Adrenal gland (tissue), 12 donors: ENCODE measurements around the gene ZNF358. TPM values are rescaled to one million over a fixed set of nuclear protein-coding genes. Genes with fewer than 3 reads are reported as not detected.

Experiments used
- DNase-seq, 7 donors: peaks; one replicate each; pipeline ENCODE4 v3.0.0-alpha.2; 2019 to 2020
- H3K27ac ChIP-seq, 5 donors: fragments of 200-600 bp; sonication (generic) in 4 of 5; 1 replicate in 3 of 5; 2 replicates in 2 of 5; pipeline versions ENCODE4 v1.5.1 to v1.8.0; 2016 to 2020; ENCODE audit warnings: mild to moderate bottlenecking in 1 of 5
- H3K27me3 ChIP-seq: fragments of 200-600 bp; 2 replicates; pipeline ENCODE4 v1.8.0; 2021
- H3K36me3 ChIP-seq, 2 donors: fragments of 200-600 bp; replicated peaks in 1 of 2; 1 replicate in 1 of 2; 2 replicates in 1 of 2; pipeline versions ENCODE4 v1.5.1 to v1.8.0; 2018 to 2022
- H3K4me1 ChIP-seq, 2 donors: fragments of 200-600 bp; replicated peaks in 1 of 2; 1 replicate in 1 of 2; 2 replicates in 1 of 2; pipeline versions ENCODE4 v1.5.1 to v1.8.0; 2018 to 2021
- H3K4me3 ChIP-seq, 4 donors: fragments of 200-600 bp; sonication (generic) in 3 of 4; one replicate each; pipeline ENCODE4 v1.5.1; 2016 to 2018
- H3K9me3 ChIP-seq, 3 donors: fragments of 200-600 bp; sonication (generic) in 1 of 3; replicated peaks in 1 of 3; 1 replicate in 2 of 3; 2 replicates in 1 of 3; pipeline versions ENCODE4 v1.5.1 to v1.8.0; 2016 to 2021
- CTCF ChIP-seq, 6 experiments: fragments of 450-650 bp in 4 of 6; fragments of 200-600 bp in 2 of 6; sonication (generic) in 1 of 6; IDR thresholded peaks; 1 replicate in 5 of 6; 2 replicates in 1 of 6; pipeline versions ENCODE4 v1.5.1 to v1.8.0; 2016 to 2021; ENCODE audit warnings: antibody characterized with exemption in 6 of 6, mild to moderate bottlenecking in 2 of 6, moderate library complexity in 1 of 6
- POLR2A ChIP-seq, 2 donors: fragments of 450-650 bp; IDR thresholded peaks; one replicate each; pipeline ENCODE4 v1.6.1; 2017; ENCODE audit warnings: antibody characterized with exemption in 2 of 2, mild to moderate bottlenecking in 2 of 2, moderate library complexity in 1 of 2
- WGBS, 4 donors: extraction: QIAGEN DNeasy Blood & Tissue Kit in 2 of 4; methylation state at CpG; one replicate each; pipeline versions ENCODE4 v1.1.5 to v1.1.7; 2013 to 2017; 5-methylcytosine and 5-hydroxymethylcytosine counted together
- intact Hi-C, 2 donors: fragments of 100-400 bp; cut with DNase I; formaldehyde crosslinking; loops; one replicate each; pipeline versions ENCODE4 v1.14.1 to v1.15.0; 2022 to 2023
- polyA plus RNA-seq, 3 donors: library from polyadenylated mRNA; stranded (reverse); fragments of 200-250 nt in 2 of 3; fragments of 350-450 nt in 1 of 3; fragmentation: Illumina TruSeq in 1 of 3; extraction: RNeasy Lipid Tissue Mini Kit (QIAGEN cat#74804) in 1 of 3; gene quantifications; one replicate each; pipeline ENCODE4 v1.2.3, GENCODE V29; 2013 to 2014
- total RNA-seq, 9 donors: library from RNA; depleted of rRNA in 4 of 9; stranded (reverse); fragments of >200 nt in 4 of 9; fragments of 120-200 nt in 1 of 9; fragmentation: NEBNext Ultra II Directional in 1 of 9; extraction: Animal tissue kit (Norgen Biotek cat#: 25700) in 1 of 9; gene quantifications; one replicate each; pipeline versions ENCODE4 v1.1.0 to v1.2.4, GENCODE V29; 2013 to 2023
- donor health status: healthy with polysubstance abuse.
- donor health status: Bipolar disorder and iron deficiency.
- donor health status: DM: yes; HTN: yes; CAD: no.
- donor health status: DM: no; HTN: no; CAD: no.
- donor health status: DM: no; HTN: no; CAD: no.
- donor health status: DM: yes; HTN: yes; CAD: no.

Gene ZNF358
- total and polyA plus RNA-seq, 12 donors: 12.8 to 197 (median 101) TPM

GRCh38 chr19:7492142-7492541, 23.8 kb upstream of the ZNF358 start:
- Histone ChIP-seq H3K36me3 (no peaks in the 10 kb centered on the region), H3K4me3 (no peak overlapping the region), H3K27me3 (no peaks in the 10 kb centered on the region), H3K9me3 (no peaks in the 10 kb centered on the region), H3K27ac (peak overlapping the region in 2 of 5 donors; percentile 97), H3K4me1 (peaks cover 20 to 47% of the 10 kb centered on the region in 2 donors)
- WGBS, 4 donors: 65 to 78% (median 74%) methylated on average over 4 of the region's 4 CpGs
- DNase-seq: no peak
- intact Hi-C loops: no loop called here
- TF ChIP-seq POLR2A (IDR thresholded peaks at IDR 0.05): no peak
- no peak for TF ChIP-seq CTCF (IDR thresholded peaks at IDR 0.05)

DNA sequence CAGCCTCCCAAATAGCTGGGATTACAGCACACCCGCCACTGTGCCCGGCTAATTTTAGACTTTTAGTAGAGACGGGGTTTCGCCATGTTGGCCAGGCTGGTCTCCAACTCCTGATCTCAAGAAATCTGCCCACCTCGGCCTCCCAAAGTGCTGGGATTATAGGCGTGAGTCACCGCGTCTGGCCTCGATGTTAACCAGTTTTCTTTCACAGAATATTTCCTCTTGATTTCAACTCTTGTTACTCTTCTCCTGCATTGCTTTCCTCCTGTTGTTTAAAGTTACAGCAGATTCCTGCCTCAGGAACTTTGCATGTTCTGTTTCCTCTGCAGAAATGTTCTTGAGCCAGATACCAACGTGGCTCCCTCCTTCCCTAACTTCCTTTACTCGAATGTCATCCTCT, 23.3 kb upstream of the ZNF358 start:
- no peaks in the 10 kb centered on the region for H3K27me3 ChIP-seq
- intact Hi-C loops: no loop called here
- H3K27ac ChIP-seq: peak overlapping the region in 3 of 5 donors; percentile 88 to 97 (median 97)
- DNase-seq: no peak
- peaks cover 20 to 47% of the 10 kb centered on the region in 2 donors for H3K4me1 ChIP-seq
- 63 to 81% (median 72%) methylated on average over 11 of the region's 11 CpGs for WGBS, 4 donors
- H3K4me3 ChIP-seq: no peak overlapping the region
- TF ChIP-seq CTCF (IDR thresholded peaks at IDR 0.05): no peak
- no peak for TF ChIP-seq POLR2A (IDR thresholded peaks at IDR 0.05)
- no peaks in the 10 kb centered on the region for H3K9me3 ChIP-seq
- no peaks in the 10 kb centered on the region for H3K36me3 ChIP-seq

- peak in 5 of 6 experiments; percentile 27 to 67 (median 62) for TF ChIP-seq CTCF (IDR thresholded peaks at IDR 0.05)
- peak; percentile 29 to 79 for TF ChIP-seq POLR2A (IDR thresholded peaks at IDR 0.05)
- H3K9me3 ChIP-seq: no peaks in the 10 kb centered on the region
- 11 to 27% (median 22%) methylated on average over 10 to 13 of the region's 13 CpGs for WGBS, 4 donors
- H3K4me1 ChIP-seq: peaks cover 17 to 36% of the 10 kb centered on the region in 2 donors
- DNase-seq: peak; percentile 88 to 97 (median 95)
- intact Hi-C loops: no loop called here
- peak overlapping the region; percentile 34 to 97 (median 88) for H3K27ac ChIP-seq
- H3K4me3 ChIP-seq: no peak overlapping the region
- H3K36me3 ChIP-seq: no peaks in the 10 kb centered on the region
- no peaks in the 10 kb centered on the region for H3K27me3 ChIP-seq
Measured at GRCh38 chr19:7494416-7495098, 21.3 kb upstream of the ZNF358 start.

- no peak for DNase-seq
- Histone ChIP-seq H3K4me1 (peaks cover 17 to 40% of the 10 kb centered on the region in 2 donors), H3K4me3 (no peak overlapping the region), H3K27ac (no peak overlapping the region), H3K9me3 (no peaks in the 10 kb centered on the region), H3K36me3 (no peaks in the 10 kb centered on the region), H3K27me3 (no peaks in the 10 kb centered on the region)
- intact Hi-C loops: no loop called here
- TF ChIP-seq CTCF (IDR thresholded peaks at IDR 0.05): peak in 3 of 6 experiments; percentile 21 to 32 (median 27)
- TF ChIP-seq POLR2A (IDR thresholded peaks at IDR 0.05): no peak
- WGBS, 4 donors: 68 to 76% (median 75%) methylated on average over 7 of the region's 7 CpGs
Measured at GRCh38 chr19:7497292-7497691, 18.6 kb upstream of the ZNF358 start.
